ENCODE data around the gene IGF1R.

Gene IGF1R

DNA sequence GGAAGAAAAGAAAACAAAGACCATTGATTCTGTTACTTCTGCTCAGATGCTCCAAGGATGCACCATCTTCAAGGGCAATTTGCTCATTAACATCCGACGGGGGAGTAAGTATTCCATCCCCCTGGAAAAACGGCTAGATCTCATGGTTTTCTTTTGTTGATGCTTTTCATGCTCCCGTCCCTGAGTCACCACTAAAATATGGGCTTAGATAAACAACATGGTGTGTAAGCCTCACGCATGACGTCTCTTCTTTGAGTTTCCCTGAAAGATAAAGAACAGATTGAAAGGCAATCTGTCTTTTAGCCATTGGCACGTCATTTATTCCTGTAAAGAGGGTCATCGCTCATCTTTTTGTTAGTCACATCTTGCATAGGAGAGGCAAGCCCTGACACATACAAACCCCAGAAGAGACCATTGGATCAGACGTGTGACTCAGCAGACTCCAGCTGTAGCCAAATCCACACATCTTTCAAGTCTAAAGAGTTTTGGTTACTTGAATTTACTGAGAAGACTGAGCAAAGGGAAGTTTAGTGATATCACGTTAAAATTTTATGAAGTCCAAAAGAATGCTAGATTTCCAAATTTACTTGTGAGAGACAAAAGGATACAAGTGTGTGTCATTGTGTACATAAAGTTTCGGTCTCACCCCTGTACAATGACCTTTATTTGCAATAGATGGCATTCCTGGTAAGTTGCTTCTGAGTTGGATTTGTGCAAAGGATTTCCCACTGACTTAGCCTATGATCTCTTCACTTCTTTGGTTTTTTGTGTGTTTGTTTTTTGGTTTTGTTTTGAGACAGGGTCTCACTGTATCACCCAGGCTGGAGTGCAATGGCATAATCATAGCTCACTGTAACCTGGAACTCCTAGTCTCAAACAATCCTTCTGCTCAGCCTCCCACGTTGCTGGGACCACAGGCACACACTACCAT lies 248.7 kb downstream of the IGF1R start:
- DNase-seq (ENCODE audit: insufficient read length, low spot score) (peak; percentile 80), FAIRE-seq (peak; percentile 69)

DNA sequence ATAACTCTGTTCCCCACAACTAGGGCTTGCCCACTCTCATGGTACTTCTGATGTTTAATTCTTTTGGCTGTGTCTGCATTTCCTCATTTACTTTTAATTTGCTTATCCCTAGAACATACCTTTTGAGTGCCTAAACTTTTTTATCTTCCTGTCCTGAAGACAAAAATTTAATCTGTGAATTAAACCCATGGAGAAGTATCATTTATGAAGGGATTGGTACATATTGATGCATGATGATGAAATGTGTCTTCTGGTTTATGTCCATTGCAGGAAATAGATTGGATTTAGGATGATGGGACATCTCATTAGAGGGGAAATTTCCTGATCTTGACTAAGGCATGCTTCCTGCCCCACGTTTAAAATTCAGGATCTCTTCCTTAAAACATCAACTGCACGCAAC lies 249.8 kb downstream of the IGF1R start:
- DNase-seq (ENCODE audit: insufficient read length, low spot score) = no peak
- FAIRE-seq = no peak

DNA sequence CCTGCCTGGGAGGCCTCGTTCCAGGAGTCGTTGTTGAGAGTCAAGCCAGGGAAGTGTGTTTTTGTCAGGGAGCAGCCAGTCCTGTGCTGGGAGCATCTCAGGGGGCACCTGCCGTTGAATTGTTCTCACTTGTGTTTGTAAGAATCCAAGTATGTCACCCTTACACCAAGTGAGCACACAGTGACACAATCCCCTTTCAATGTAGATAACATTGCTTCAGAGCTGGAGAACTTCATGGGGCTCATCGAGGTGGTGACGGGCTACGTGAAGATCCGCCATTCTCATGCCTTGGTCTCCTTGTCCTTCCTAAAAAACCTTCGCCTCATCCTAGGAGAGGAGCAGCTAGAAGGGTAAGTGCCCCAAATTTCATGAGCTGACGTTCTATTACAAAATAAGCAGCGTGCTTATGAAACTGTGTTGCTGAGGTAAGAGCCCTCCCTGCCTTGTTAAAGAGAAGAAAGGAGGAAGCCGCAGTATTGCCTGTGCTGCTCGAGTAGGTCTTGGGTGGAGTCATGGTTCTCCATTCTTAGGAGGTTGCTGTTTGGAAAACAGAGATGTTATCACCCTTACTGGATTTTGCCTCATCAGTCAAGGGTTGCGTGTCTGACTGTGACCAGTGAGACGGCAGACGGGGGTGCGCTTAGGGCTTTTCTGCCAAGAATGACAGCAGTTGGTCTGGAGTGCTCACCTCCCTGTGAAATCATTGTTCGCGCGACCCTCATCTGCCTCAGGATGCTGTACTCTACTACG lies 251.1 kb downstream of the IGF1R start:
- DNase-seq (ENCODE audit: insufficient read length, low spot score) = peak; percentile 68
- FAIRE-seq = peak; percentile 38

DNA sequence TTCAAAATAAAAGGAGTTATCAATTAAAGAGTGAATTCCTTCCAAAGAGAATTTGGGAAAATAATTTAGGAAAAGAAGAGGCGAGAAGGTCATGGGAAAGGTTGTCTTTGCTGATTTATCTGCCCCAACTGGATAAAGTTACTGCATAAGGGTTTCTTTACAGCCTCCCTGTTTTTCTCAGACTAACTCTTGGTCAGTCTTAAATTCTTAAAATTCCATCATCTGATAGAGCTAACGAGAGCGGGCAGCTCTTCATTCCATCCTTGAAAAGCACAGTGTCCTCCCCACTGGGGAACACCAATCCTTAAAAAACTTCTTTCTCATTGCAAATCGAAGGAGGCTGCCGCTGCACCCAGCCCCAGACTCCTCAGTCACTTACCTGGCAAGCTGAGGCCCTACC lies 252.0 kb downstream of the IGF1R start:
- DNase-seq (ENCODE audit: insufficient read length, low spot score) = no peak
- no peak for FAIRE-seq

DNA sequence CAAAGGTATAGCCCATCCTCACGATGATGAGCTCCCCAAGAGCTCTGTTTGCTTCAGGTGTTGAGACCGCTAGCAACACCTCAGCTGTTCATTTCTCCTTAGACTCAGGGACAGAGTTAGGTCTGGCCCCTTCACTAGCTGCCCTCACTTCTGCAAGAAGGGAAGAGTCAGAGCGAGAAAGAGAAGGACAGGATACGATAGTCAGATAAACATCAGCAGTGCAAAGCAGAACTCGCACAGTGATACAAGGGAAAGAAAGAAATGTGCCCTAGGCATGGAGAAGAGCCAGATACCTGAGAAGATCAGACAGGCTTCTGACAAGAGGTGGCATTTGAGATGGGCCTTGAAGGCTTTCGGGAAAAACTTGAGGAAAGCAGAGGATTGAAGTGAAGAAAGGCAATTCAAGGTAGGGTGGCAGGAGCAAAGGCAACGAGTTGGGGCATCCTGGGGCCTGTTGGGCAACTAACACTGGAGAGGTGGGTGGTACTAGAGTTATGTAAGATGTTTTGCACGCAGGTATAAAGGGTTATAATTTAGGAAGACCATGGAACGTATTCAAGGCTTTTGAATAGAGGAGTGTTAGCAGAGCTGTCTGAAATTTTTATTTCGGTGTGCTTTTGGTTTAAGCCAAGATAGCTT lies 253.2 kb downstream of the IGF1R start:
- no peak for FAIRE-seq
- no peak for DNase-seq (ENCODE audit: insufficient read length, low spot score)

- no peak for FAIRE-seq
- DNase-seq (ENCODE audit: insufficient read length, low spot score) = no peak
Measured at GRCh38 chr15:98902931-98903330, 254.6 kb downstream of the IGF1R start.

- peak; percentile 42 for DNase-seq (ENCODE audit: insufficient read length, low spot score)
- FAIRE-seq = no peak
Measured at GRCh38 chr15:98903377-98904018, 255.2 kb downstream of the IGF1R start.

DNA sequence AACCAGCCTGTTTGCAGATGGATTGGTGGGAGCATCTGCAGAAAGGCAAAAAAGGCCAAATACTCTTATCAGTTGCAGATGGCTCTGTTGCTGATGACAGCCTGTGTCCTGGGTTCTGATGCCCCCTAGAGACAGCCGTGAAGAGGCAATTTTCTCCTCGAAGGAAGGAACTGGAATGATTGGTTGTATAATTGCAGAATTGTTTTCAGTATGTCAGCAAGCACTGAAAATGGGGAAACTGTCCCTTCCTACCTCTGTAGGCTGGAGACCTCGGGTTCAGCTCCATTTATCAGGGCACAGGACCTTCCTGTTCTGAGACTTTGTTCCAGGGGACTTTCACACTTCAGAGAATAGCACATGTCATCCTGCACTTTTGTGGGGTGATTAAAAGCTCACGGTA lies 256.2 kb downstream of the IGF1R start:
- DNase-seq (ENCODE audit: insufficient read length, low spot score) = peak; percentile 73
- FAIRE-seq = no peak

- DNase-seq (ENCODE audit: insufficient read length, low spot score) (no peak), FAIRE-seq (no peak)
Measured at GRCh38 chr15:98905963-98906711, 257.8 kb downstream of the IGF1R start.

- DNase-seq (ENCODE audit: insufficient read length, low spot score) = no peak
- FAIRE-seq = no peak
Measured at GRCh38 chr15:98906712-98907083, 258.4 kb downstream of the IGF1R start.

DNA sequence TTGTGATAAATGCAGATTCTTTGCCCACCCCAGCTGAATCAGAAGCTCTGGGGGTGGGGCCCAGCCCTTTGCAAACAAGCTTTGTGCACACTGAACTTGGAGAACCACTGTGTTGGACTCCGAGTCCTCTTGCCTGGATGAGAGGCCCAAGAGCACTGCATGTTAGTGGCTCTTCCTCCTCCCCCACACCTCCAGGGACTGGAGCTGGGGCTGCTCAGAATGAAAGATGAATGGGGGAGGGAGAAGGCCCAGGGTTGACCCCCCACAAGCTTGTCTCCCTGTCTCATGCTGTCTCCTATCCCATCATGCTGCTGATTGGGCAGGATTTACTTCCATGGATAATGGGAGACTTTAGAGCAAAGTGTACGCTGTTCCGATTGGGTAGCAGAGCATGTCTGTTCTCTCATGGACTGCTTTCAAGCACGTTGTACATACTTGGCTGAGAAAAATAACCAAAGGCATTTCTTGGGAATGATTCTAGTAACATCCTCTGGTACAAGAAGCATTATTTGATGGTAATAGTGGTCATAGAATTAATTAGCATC lies 259.7 kb downstream of the IGF1R start:
- no peak for FAIRE-seq
- no peak for DNase-seq (ENCODE audit: insufficient read length, low spot score)

DNA sequence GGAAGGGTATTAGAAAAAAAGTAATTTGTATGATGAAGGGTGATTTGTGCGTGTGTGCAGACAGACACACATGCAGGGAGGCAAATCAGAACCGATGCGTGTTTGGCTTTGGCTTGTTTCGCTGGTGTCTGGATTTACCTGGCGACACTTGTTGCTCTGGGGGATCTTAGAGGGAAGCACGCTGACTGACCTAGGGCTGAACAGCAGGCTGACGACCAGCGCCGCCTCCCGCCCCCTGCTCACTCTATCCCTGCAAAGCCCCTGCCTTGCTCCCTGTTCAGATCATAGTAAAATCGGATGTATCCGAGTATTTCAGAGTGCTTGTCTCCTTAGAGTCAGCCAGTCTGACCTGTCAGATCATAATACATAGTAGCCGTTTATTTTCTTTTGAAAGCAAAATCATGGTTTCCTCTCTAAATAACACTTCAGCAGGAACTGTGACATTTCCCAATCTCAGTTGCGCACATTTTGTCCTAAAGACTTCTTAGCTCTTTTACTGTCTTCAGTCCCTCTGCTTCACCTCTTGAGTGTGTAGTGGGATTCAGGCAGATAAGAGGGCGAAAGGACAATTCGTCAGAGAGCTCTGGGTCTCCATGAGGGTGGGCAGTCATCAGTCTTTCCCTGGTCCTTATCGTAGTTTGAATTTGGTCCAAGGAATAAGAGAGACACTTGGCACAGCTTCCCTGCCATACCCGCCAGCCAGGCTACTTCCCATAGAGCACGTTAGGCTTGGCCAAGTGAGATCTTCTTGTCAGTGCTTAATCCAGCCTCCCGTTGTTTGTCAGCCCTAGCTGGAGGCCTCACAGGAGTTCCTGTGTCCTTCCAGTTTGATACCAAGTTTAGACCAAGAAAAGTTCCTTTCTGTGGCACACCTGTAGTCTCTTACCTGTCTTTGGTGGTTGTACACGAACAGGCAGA lies 261.9 kb downstream of the IGF1R start:
- no peak for DNase-seq (ENCODE audit: insufficient read length, low spot score)
- FAIRE-seq = no peak

- DNase-seq (ENCODE audit: insufficient read length, low spot score) (no peak), FAIRE-seq (no peak)
Measured at GRCh38 chr15:98914626-98915025, 266.3 kb downstream of the IGF1R start.

- FAIRE-seq = no peak
- no peak for DNase-seq (ENCODE audit: insufficient read length, low spot score)
Measured at GRCh38 chr15:98916826-98917225, 268.5 kb downstream of the IGF1R start.

GRCh38 chr15:98917417-98917816 lies 269.1 kb downstream of the IGF1R start:
- no peak for FAIRE-seq

GRCh38 chr15:98920091-98920880 lies 271.9 kb downstream of the IGF1R start:
- DNase-seq (ENCODE audit: insufficient read length, low spot score) = no peak
- no peak for FAIRE-seq

More at GRCh38 chr15:98917417-98917816, 269.1 kb downstream of the IGF1R start:
- no peak for DNase-seq (ENCODE audit: insufficient read length, low spot score)

DNA sequence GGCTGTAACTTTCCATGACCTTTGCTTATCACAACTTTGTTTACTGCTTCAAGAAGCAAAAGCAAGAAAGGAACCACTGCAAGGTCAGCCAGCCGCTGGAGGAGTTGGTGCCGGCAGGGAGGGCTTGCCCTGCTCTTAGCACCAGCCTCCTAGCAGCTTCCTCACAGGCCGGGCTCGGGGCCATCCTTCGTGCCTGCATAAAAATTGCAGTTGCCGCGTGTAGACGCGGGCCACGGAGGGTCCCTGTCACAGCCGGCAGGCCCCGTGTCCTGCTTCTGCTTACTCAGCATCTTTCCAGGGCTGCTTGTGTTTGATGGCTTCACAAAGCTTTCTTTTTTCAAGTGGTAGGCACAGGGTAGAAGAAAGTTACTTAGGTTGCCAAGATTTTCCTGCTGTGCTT lies 274.8 kb downstream of the IGF1R start:
- FAIRE-seq (no peak), DNase-seq (ENCODE audit: insufficient read length, low spot score) (no peak)

- FAIRE-seq = no peak
Measured at GRCh38 chr15:98923579-98923978, 275.2 kb downstream of the IGF1R start.

More at GRCh38 chr15:98923579-98923978, 275.2 kb downstream of the IGF1R start:
- no peak for DNase-seq (ENCODE audit: insufficient read length, low spot score)
